Nephron progenitor cell (in vitro differentiated cells): Measurements from ENCODE around the gene EVL.

Source experiments
- DNase-seq: peaks from one replicate; pipeline ENCODE4 v3.0.0; 2021
- H3K27ac Mint-ChIP-seq: 2 replicates; pipeline ENCODE4 v1.8.0; 2021; ENCODE audit warnings: mild to moderate bottlenecking, moderate library complexity, mixed read lengths
- H3K27me3 Mint-ChIP-seq: 2 replicates; pipeline ENCODE4 v1.8.0; 2021; ENCODE audit warnings: mild to moderate bottlenecking, low read depth, mixed read lengths; ENCODE audit not compliant: poor library complexity
- H3K36me3 Mint-ChIP-seq: 2 replicates; pipeline ENCODE4 v1.8.0; 2021; ENCODE audit warnings: low read depth, mixed read lengths
- H3K4me1 Mint-ChIP-seq: 2 replicates; pipeline ENCODE4 v1.8.0; 2021; ENCODE audit warnings: mixed read lengths
- H3K4me3 Mint-ChIP-seq: 2 replicates; pipeline ENCODE4 v1.8.0; 2021; ENCODE audit warnings: mild to moderate bottlenecking, moderate library complexity, mixed read lengths
- H3K9me3 Mint-ChIP-seq: 2 replicates; pipeline ENCODE4 v1.8.0; 2021; ENCODE audit warnings: mild to moderate bottlenecking, moderate library complexity, mixed read lengths
- TF ChIP-seq, protein P1 (sequence below): fragments of 200-600 bp; sonication (generic); IDR thresholded peaks from 2 replicates; pipeline ENCODE4 v1.5.0; 2021; ENCODE audit warnings: antibody characterized with exemption

EVL gene

DNA sequence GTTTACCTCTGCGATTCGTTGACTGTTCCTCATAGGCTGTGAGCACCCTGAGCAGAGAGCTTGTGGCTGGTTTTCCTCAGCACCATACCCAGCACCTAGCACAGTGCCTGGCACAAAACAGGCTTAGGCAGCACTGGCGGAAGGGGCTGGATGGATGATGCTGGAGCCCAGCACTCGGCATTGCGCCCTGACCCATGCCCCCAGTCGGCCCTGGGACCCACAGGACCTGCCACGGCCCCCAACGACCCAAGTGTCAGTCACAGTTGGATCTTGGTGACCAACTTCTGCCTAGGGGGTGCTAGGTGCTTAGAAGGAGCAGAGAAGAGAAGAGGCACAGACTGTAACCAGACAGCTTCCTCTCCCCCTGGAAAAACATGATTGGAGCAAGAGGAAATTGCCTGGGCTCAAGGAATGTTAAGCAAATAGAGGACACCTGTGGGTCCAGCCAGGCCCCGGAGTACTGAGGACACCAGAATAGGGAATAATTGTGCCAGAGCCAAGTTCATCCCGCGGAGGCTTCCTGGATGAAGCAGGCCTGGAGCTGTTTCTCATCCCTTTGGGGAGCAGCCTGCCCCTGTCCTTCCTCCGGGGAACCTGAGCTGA, 62.7 kb downstream of the EVL start:
- Mint-ChIP-seq H3K9me3 (no peaks in the 10 kb centered on the region), H3K36me3 (peaks cover 32% of the 10 kb centered on the region), H3K4me1 (peaks cover 15% of the 10 kb centered on the region), H3K27ac (no peak overlapping the region), H3K27me3 (peaks cover 4% of the 10 kb centered on the region), H3K4me3 (no peak overlapping the region)
- TF ChIP-seq, protein P1, sequence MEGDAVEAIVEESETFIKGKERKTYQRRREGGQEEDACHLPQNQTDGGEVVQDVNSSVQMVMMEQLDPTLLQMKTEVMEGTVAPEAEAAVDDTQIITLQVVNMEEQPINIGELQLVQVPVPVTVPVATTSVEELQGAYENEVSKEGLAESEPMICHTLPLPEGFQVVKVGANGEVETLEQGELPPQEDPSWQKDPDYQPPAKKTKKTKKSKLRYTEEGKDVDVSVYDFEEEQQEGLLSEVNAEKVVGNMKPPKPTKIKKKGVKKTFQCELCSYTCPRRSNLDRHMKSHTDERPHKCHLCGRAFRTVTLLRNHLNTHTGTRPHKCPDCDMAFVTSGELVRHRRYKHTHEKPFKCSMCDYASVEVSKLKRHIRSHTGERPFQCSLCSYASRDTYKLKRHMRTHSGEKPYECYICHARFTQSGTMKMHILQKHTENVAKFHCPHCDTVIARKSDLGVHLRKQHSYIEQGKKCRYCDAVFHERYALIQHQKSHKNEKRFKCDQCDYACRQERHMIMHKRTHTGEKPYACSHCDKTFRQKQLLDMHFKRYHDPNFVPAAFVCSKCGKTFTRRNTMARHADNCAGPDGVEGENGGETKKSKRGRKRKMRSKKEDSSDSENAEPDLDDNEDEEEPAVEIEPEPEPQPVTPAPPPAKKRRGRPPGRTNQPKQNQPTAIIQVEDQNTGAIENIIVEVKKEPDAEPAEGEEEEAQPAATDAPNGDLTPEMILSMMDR: no peak
- no peak for DNase-seq

DNA sequence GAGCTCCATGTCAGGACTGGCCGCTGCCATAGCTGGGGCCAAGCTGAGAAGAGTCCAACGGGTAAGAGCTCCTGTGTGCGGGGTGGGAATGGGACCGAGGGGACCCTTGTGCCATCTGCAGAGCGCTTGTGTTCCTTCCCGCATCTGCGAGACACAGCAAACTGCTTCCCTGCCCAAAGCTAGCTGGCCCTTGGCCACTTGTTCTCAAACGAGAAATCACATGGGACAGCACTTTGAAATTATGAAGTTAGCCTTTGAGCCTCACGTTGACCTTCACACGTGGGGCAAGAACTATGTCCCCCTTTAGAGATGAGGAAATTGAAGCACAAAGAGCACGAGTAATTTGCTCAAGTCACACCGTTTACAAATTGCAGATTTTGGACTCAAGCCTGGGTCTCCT, 63.5 kb downstream of the EVL start:
- Mint-ChIP-seq H3K4me1 (peaks cover 15% of the 10 kb centered on the region), H3K27me3 (peaks cover 4% of the 10 kb centered on the region), H3K36me3 (peaks cover 32% of the 10 kb centered on the region), H3K9me3 (no peaks in the 10 kb centered on the region), H3K27ac (no peak overlapping the region), H3K4me3 (no peak overlapping the region)
- TF ChIP-seq, protein P1: no peak
- DNase-seq: no peak

DNA sequence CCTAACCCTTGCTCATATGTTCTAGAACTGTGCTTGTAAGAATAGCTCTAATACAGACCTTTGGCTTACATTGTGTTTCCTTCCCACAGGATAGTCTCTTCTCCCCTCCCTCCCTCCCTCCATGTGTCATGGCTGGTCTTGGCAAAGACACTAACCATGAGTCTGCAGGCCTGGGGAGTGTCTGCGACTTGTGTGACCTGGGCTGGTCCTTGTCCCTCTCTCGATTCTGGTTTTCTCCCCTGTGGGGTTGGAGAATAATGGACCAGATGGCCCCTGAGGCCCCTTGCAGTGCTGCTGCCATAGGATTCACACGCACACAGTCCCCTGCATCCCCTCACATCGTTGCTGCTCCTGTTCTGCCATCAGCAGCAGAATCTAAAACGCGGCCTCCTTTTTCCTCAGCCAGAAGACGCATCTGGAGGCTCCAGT, 64.0 kb downstream of the EVL start:
- Mint-ChIP-seq H3K4me1 (peaks cover 15% of the 10 kb centered on the region), H3K4me3 (no peak overlapping the region), H3K9me3 (no peaks in the 10 kb centered on the region), H3K27ac (peak overlapping the region; percentile 13), H3K27me3 (peaks cover 8% of the 10 kb centered on the region), H3K36me3 (peaks cover 37% of the 10 kb centered on the region)
- no peak for DNase-seq
- TF ChIP-seq, protein P1: no peak

DNA sequence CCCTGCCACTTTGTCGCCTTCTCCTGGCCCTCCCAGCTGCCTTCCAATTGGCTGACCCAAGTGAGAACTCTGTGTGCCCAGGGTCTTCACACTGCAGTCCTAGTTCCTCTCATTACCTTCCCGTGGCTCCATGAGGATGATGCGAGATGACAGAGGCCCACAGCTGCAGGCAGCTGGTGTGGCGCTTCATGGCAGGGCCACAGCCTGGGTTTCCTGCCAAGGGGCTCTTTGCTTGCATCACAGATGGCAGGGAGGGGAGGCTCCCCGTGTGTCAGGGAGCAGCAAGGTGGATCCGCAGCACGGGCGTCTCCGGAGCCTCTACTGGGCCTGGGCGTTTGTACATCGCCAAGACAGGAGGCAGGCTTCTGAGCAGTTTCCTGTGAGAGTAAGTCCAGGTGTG, 65.3 kb downstream of the EVL start:
- Mint-ChIP-seq H3K4me1 (peaks cover 15% of the 10 kb centered on the region), H3K27me3 (peaks cover 4% of the 10 kb centered on the region), H3K9me3 (no peaks in the 10 kb centered on the region), H3K36me3 (peaks cover 34% of the 10 kb centered on the region), H3K27ac (peak overlapping the region; percentile 79), H3K4me3 (no peak overlapping the region)
- DNase-seq: no peak
- TF ChIP-seq, protein P1: no peak

DNA sequence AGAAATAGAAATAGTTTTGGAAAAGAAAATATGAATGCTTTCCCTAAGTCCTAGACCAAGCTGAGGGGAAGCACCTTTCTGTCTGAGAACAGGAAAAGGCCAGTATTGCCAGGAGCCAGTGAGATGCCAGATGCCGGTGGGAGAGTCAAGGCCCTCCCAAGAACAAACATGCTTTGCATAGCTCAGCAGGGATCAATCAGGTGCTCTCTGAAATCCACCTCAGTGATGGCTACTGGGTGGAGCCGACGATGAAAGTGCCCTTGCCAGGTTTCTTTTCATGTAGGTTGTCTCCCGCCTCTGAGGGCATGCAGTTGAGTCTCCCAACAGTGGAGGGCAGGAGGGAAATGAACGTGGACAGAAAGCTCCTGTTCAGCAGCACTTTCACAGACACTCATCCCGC, 66.0 kb downstream of the EVL start:
- H3K27me3 Mint-ChIP-seq: peaks cover 4% of the 10 kb centered on the region
- no peaks in the 10 kb centered on the region for H3K9me3 Mint-ChIP-seq
- peak overlapping the region; percentile 79 for H3K27ac Mint-ChIP-seq
- peaks cover 15% of the 10 kb centered on the region for H3K4me1 Mint-ChIP-seq
- peaks cover 34% of the 10 kb centered on the region for H3K36me3 Mint-ChIP-seq
- TF ChIP-seq, protein P1: no peak
- DNase-seq: no peak
- H3K4me3 Mint-ChIP-seq: no peak overlapping the region
